Activated CD4-positive, alpha-beta T cell treated with anti-CD3 and anti-CD28 coated beads, Interleukin-2, amount 50 U/mL, for 1 hour (primary cell): ENCODE data around the gene PSAP.

ENCODE experiments used
- DNase-seq: peaks from one replicate; pipeline ENCODE4 v3.0.0-alpha.2; 2020

PSAP gene

DNA sequence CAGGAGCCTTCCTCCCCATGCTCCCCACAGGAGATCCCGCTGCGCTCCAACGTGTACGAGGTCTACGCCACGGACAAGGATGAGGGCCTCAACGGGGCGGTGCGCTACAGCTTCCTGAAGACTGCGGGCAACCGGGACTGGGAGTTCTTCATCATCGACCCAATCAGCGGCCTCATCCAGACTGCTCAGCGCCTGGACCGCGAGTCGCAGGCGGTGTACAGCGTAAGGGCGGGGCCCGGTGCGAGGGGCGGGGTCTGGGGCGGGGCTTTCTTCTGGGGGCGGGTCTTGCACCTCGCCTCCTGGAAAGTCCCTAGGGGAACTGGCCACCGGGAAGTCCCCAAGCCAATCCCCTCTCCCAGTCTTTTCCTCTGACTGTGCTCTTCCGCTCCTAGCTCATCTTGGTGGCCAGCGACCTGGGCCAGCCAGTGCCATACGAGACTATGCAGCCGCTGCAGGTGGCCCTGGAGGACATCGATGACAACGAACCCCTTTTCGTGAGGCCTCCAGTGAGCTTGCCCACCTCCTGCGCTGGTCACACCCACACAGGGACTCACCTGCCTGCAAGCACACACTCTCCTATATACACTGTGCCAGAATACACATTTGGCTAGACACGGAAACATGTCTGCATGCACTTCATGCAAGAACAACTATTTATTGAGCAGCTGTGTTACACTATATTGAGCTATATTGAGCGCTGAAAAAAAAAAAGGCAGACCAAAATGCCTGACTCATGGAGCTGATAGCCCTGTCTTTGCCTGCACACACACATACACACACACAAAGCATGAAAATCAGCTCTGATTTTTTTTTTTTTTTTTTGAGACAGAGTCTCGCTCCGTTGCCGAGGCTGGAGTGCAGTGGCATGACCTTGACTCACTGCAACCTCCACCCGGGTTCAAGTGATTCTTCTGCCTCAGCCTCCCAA lies 45.0 kb downstream of the PSAP start:
- DNase-seq, result no peak

DNA sequence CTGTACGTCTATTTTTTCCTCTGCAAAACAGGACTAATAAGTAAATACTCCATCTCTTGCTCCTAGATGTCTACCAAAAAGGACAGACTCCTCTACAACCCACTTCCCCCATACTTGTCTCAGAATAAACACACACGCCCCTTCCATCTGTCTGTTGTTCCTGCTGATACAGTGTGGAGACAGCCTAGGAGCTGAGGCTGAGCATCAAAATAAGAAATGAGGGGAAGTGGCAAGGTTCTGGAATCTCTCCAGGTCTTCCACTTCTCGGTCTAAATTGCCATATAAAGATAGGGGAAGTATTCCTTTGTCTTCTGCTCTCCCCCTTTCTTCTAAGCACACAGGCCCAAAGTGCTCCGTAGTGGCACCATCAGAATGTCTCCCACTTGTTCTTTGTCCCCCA lies 47.0 kb downstream of the PSAP start:
- DNase-seq, result no peak

DNA sequence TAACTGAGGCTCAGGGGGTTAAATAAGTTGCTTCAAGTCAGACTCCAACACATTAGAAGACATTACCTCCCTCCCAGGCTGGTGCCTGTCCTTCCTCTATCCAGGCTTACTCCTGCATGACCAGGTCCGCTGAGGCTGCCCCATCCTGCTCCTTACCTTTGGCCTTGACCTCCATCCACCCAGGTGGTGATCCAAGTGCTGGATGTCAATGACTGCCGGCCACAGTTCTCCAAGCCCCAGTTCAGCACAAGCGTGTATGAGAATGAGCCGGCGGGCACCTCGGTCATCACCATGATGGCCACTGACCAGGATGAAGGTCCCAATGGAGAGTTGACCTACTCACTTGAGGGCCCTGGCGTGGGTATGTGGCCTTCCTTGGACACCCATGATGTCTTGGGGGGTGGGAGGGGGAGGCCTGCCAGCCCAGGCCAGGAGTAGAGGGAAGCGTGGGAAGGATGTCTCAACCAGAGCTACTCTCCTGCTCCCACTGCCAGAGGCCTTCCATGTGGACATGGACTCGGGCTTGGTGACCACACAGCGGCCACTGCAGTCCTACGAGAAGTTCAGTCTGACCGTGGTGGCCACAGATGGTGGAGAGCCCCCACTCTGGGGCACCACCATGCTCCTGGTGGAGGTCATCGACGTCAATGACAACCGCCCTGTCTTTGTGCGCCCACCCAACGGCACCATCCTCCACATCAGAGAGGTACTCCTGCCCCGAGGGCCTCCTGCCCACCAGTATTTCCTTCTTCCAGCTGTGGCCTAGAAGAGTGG lies 48.1 kb downstream of the PSAP start:
- no peak for DNase-seq

DNA sequence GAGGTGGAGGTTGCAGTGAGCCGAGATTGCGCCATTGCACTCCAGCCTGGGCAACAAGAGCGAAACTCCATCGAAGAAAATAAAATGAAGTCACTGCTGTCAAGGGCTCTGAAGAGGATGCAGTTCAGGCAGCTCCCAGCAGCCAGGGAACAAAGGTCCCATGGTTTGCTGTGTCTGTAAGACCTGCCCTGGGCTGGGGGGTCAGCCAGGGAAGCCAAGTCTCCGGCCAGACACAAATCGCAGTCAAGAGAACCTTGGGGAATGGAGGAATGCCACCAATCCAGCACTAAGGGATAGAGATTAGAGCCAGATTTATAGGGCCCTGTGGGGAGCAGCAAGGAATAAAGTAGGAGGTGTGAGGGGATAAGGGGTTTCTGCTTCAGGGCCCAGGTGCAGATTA lies 48.8 kb downstream of the PSAP start:
- no peak for DNase-seq

DNA sequence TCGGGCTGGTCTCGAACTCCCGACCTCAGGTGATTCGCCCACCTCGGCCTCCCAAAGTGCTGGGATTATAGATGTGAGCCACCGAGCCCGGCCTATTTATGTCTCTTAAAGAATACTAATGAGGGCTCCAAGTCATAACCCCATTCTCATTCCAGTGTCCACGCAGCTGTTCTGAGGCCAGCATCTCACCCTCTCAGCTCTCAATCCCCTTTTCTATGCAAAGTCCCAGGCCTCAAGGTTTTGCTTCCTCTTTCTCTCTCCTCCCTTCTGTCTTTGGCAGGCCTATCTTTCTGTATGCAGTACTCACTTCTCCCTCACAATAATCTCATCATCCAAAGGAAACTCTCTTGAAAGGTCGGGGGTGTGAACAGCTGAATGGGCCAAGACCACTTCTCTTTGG lies 49.7 kb downstream of the PSAP start:
- DNase-seq, result no peak

DNA sequence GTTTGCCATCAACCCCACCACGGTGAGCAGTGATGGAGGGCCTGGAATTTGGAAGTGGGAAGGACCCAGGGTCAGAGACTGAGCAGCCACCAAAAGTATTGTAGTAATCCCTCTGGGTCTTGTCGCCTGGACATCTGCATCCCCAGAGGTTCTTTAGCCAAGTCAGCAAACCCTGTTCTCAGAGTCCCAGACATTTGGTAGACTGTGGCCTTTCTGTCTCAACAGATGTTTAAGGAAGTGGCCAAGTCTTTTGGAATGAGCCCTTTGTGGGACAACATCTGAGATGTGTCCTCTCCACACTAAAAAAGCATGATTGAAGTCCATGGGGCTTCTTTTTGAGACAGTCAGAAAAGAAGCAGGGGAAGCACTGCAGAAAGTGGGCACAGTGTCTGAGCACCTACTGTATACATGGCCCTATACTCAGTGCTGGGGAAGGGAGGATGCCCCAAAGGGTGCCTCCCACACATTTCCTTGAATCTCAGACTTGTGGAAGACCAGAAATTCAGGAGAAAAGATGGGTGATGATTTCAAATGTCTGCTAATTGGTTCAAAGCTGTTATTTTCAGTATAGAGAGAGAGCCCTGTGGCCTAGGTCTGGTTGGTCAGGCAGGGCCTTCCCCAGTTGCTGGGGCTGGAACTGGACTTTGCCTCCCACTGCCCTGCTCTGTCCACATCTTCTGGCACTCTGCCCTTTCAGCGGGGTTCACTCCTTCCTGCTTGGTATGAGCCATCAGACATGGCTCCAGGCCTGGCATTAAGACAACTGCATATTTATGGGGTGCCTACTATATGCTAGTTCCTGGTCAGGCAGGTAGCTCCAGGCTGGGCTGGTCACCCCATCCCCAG lies 51.2 kb downstream of the PSAP start:
- DNase-seq, result no peak

DNA sequence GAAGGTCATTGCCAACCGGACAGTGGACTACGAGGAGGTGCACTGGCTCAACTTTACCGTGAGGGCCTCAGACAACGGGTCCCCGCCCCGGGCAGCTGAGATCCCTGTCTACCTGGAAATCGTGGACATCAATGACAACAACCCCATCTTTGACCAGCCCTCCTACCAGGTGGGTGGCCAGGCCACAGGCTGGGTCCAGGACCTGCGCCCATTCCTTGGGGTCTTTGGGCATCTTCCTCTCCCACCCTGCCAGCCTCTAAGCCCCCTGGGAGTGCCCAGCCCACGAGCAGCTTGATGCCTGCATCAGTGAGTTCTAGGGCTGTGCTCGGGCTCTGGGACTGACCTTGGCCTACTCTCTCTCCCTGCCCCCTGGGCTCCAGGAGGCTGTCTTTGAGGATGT lies 51.9 kb downstream of the PSAP start:
- DNase-seq, result no peak

DNA sequence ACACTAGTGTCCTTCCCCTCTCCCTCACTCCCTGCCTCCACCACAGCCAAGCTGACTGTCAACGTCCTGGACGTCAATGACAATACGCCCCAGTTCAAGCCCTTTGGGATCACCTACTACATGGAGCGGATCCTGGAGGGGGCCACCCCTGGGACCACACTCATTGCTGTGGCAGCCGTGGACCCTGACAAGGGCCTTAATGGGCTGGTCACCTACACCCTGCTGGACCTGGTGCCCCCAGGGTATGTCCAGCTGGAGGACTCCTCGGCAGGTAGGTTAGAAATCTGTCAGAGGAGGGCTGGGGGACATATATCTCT lies 52.8 kb downstream of the PSAP start:
- no peak for DNase-seq

DNA sequence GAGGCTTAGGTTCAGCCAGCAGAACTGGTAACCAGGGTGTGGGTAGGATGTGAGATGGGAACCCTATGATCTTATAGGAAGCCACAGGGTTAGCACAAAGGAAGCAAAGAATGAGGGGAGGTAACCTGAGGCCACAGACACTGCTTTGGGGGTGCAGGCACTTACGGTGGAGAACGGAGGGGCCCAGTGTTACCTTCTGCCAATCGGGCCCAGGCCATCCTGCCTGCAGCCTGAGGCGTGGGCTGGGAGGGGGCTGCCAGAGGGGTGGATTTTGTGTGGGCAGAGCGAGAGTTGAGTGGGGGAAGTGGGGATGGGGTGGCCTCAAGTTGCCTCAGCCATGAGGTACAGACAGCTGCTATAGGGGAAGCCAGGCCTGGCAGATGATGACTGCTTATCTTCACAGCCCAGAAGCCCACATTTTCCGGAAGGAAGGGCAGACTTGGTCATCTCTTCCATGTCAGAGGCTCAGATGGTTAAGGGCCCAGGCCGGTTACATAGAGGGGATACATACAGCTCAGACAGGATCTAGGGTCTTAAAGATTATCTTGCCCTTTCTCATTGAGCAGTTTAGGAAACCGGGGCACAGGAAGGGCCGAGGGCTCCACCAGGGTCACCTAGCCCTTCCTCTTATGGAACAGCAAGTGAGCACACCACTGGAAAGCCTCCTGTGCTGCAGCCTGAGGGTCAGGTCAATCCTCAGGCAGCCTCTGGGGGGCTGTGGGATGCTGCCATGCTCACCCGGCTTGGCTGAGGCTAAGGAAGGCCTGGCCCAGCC lies 53.3 kb downstream of the PSAP start:
- no peak for DNase-seq

DNA sequence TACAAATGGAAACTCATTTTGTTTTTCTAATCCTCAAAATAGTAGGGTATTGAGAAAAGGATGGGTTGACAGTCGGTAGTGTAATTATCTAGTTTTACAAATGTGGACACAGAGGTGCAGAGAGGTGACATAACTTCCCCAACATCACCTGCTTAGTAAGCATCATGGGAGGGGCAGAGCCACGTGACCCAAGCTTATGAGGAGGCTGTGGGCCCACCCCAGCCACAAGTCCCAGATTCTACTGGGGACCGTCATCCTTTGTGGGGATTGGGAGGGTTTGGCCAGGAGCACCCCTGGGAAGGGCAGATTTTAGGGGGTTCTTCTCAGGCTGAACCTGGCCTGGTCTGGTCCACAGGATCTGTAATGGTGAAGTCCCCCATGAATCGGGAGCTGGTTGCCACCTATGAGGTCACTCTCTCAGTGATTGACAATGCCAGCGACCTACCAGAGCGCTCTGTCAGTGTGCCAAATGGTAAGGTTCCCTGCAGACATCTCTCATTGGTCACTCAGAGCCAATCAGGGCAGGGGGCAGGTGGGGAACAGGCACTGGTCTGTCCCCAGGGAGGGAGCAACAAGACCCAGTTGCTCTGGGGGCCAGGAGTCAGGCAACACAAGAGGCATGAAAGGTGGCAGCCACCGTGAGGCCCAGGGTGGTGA lies 54.2 kb downstream of the PSAP start:
- DNase-seq, result no peak

DNA sequence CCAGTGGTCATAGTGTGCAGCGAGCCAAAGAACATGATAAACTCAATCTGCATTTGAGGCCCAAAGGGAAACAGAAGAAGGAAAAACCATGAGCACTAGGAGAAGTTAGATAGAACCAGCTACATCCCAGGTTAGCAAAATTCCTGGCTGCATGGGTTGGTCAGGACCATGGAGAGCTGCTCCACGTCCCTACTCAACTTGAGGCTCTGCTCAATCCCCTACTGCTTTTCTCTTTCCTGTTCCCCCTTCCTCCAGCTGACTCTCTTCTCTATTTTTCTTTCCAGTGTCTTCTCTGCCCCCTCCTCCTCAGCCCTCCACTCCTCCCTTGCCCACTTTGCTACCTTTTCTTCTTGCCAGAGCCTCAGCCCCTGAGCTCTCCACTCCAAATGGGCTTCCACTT lies 55.8 kb downstream of the PSAP start:
- no peak for DNase-seq

DNA sequence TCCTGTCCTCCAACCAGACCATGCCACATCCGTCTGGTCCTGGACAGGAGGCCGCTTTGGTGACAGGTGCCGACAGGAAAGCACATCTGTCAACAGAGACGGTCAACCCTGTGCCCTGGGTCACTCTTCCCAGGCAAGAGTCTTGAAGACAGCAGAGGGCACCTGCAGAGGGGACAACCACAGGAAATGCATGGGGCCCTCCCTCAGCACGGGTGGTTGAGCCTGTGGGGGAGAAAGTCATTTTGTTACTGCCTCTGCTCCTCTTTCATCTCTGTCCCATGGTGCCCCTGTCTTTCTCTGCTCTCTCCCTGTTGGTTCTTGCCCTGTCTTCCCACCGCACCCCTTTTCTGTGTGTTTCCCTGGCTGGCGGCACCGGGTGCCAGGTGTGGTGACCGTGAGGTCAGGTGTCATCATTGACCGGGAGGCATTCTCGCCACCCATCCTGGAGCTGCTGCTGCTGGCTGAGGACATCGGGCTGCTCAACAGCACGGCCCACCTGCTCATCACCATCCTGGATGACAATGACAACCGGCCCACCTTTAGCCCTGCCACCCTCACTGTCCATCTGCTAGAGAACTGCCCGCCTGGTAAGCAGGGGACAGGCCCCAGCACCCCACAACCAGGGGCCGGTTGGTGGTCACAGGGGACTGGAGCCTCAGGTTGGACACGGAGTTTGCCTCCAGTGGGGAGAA lies 60.2 kb downstream of the PSAP start:
- DNase-seq, result no peak

DNA sequence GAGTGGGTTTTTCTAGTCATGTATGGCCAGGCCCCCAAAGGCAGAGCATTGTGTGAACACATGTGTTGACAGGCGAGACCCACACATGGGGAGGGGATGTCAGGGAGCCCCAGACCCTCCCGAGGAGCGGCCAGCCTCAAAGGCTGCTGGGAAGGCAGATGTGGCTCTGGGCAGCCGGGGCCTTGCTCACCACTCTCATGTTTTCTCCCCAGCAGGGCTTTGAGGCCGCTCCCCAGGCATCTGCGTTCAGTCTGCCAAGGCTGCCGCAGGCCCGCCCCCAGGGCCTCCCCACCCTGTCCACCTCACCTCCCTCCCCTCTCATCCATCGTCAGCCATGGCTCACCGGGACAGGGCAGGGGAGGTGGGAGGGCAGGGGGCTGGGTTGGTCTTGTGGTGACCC lies 61.2 kb downstream of the PSAP start:
- no peak for DNase-seq

DNA sequence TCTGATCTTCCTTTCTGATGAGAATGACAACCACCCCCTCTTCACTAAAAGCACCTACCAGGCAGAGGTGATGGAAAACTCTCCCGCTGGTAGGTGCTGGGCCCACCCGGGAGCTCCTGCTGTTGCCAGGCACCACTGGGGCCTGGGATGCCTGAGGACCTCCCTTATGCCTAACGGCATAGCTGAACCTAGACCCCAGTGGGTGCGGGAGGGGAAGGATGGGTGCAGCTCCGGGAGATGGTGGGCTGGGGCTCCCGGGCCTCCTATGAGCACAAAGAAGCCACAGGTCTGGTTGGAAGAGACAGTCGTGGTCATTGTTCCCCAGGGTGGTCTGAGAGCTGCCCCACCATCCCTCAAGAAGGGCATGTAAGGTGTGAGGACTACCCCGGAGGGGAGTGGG lies 62.1 kb downstream of the PSAP start:
- DNase-seq, result no peak

DNA sequence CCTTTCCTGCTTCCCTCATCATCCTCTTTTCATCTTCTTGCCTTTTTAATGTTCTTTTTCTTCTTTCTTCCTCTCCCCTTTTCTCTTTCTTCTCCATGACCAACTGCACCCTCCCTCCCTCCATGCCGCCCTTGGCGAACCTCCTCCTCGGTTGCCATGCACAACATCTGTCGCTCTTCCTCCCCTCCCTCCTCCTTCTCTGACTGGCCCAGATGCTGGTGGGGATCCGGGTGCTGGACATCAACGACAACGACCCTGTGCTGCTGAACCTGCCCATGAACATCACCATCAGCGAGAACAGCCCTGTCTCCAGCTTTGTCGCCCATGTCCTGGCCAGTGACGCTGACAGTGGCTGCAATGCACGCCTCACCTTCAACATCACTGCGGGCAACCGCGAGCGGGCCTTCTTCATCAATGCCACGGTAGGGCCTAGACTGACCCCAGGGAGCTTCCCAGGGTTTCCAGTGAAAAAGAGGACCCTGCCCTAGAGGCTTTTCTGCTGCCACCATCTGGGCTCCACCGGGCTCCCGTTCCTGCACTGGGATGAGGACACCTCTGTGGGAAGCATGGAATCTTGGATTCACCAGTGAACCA lies 66.3 kb downstream of the PSAP start:
- no peak for DNase-seq

DNA sequence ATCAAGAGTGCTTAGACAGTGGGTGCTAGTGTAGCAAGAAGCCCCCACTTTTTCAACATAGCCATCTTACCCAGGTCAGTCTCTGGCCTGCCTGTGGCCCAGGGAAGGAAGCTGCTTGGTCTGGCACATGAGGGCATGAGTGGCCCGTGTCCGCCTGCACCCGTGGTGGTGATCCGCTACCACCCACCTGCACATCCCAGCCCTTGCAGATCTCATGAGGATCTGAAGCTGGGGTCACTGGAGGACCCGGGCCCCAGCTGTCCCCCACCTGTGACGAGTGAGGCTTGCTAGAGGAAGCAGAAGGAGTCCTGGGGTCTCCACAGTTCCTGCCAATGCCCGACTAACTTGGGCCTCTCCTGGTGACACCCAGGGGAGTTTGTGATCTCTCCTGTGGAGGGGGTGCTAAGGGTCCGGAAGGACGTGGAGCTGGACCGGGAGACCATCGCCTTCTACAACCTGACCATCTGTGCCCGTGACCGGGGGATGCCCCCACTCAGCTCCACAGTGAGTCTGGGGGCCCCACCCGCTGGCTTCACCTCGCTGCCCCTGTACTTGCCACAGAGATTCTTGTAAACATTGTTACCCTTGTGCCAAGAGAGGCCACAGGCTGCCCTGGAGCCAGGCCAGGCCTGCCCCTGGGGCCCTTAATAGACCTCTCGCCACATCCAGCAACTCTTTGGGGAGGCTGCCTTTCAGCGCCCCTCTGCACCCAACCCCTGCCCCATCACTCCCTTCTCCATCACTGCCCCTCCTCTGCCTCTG lies 67.0 kb downstream of the PSAP start:
- DNase-seq, result no peak

DNA sequence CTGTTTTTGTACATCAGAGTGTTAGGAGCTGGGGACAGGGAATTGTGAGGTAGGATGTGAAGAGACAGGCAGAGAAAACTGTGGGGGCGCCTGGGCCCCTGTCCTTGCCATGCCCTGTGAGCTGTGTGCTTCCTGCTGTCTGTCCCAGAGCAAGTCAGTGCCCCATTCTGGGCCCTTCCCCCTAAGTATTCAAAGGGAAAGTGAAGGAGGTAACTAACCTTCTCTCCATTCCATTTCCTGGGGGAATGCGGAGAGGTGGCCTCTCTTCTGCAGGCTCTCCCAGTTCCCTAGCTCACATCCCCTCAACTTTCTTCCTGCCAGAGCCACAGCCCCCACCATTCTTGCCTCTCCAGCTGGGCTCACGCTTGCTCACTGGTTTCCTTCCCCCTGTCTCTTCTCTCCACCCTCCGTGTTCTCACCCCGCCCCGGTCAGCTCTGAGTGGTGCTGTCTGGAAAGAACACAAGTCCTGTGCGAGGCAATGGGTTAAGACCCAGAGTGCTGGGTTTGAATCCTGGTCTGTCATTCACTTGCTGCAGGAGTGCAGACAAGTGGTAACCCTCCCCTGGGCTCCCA lies 68.0 kb downstream of the PSAP start:
- DNase-seq, result no peak

DNA sequence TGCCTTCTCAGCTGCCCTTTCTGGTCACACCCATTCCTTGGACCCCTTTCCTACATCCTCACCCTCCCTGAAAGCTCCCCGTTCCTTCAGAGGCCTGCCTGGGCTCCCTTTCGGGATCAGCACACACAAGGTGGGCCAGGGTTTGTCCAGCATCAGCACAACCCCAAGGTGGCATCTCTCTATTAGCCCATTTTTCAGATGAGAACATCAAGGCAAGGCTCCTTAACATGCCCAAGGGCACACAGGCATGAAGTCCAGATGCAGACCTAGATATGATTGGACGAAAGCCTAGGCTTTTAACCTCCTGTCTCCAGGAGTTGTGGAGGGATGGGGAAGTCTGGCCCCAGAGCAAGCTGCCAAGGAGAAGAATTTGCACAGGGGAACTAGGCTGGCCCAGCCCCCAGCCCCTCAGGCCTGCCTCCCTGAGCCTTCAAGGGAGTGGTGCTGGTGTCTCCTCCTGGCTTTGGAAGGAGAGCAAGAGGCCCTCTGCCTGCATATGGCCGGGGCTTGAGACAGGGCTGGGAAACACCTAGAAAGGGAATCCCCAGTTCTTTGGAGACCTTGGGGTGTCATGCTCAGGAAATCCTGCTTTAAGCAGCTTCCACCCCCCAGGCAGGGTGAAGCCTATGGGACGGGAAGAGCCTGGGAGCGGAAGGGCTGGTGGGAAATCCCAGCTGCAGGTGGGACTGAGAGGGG lies 68.7 kb downstream of the PSAP start:
- no peak for DNase-seq

DNA sequence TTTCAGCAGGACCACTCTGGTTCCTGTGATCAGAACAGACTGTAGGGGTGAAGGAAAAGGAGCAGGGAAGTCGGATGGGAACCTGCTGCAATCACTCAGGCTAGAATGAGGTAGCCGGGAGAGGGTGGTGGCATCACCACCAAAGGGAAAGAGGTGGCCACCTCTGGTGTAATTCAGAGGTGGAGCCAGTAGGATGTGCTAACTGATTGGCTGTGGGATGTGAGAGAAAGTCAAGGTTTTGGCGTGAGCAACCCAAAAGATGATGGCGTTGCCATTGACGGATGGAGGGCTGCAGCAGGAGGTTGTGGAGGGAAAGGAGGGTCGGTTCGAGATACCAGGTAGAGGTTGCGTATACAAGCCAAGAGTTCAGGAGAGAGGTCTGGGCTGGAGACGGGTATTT lies 70.3 kb downstream of the PSAP start:
- DNase-seq, result no peak
